ENCODE results near the gene ZBTB39. TPM values are rescaled to one million over a fixed set of nuclear protein-coding genes. Genes with fewer than 3 reads are reported as not detected.
"Not testable (repeated sequence)": the region's sequence is repeated elsewhere in the genome, so short reads cannot be mapped to it uniquely, and the experiment has no call there.

Gene ZBTB39
- total RNA-seq, 1 donor from 2014 or later: 6.4 TPM

- peak; percentile 79 for DNase-seq (ENCODE audit: extremely low spot score, unreplicated experiment)
- Mint-ChIP-seq H3K9me3 (ENCODE audit: unreplicated experiment) (no peaks in the 10 kb centered on the region), H3K4me1 (ENCODE audit: unreplicated experiment) (peaks cover 2% of the 10 kb centered on the region), H3K27me3 (ENCODE audit: unreplicated experiment) (peaks cover 22% of the 10 kb centered on the region), H3K27ac (ENCODE audit: unreplicated experiment) (no peak overlapping the region), H3K4me3 (ENCODE audit: unreplicated experiment) (no peak overlapping the region), H3K36me3 (ENCODE audit: unreplicated experiment) (no peaks in the 10 kb centered on the region)
- TF ChIP-seq CTCF (IDR thresholded peaks at IDR 0.05): no peak
These were observed 23.0 kb downstream of the ZBTB39 start for GRCh38 chr12:56983386-56983785.

GRCh38 chr12:56982578-56983236 lies 23.6 kb downstream of the ZBTB39 start:
- H3K27ac Mint-ChIP-seq (ENCODE audit: unreplicated experiment); H3K4me1 Mint-ChIP-seq (ENCODE audit: unreplicated experiment); H3K4me3 Mint-ChIP-seq (ENCODE audit: unreplicated experiment); H3K36me3 Mint-ChIP-seq (ENCODE audit: unreplicated experiment); H3K9me3 Mint-ChIP-seq (ENCODE audit: unreplicated experiment): not testable (repeated sequence)
- peaks cover 18% of the 10 kb centered on the region for H3K27me3 Mint-ChIP-seq (ENCODE audit: unreplicated experiment)
- DNase-seq (ENCODE audit: extremely low spot score, unreplicated experiment): peak; percentile 48

- Mint-ChIP-seq H3K4me3 (ENCODE audit: unreplicated experiment) (no peak overlapping the region), H3K4me1 (ENCODE audit: unreplicated experiment) (no peaks in the 10 kb centered on the region), H3K27me3 (ENCODE audit: unreplicated experiment) (peaks cover 18% of the 10 kb centered on the region), H3K27ac (ENCODE audit: unreplicated experiment) (no peak overlapping the region), H3K36me3 (ENCODE audit: unreplicated experiment) (no peaks in the 10 kb centered on the region), H3K9me3 (ENCODE audit: unreplicated experiment) (no peaks in the 10 kb centered on the region)
- TF ChIP-seq CTCF (IDR thresholded peaks at IDR 0.05): no peak
- peak; percentile 78 for DNase-seq (ENCODE audit: extremely low spot score, unreplicated experiment)
These were observed 25.3 kb downstream of the ZBTB39 start for GRCh38 chr12:56980941-56981530.

GRCh38 chr12:56980268-56980667 lies 26.1 kb downstream of the ZBTB39 start:
- Mint-ChIP-seq H3K4me1 (ENCODE audit: unreplicated experiment) (no peaks in the 10 kb centered on the region), H3K4me3 (ENCODE audit: unreplicated experiment) (no peak overlapping the region), H3K36me3 (ENCODE audit: unreplicated experiment) (no peaks in the 10 kb centered on the region), H3K27ac (ENCODE audit: unreplicated experiment) (no peak overlapping the region), H3K9me3 (ENCODE audit: unreplicated experiment) (no peaks in the 10 kb centered on the region), H3K27me3 (ENCODE audit: unreplicated experiment) (peaks cover 16% of the 10 kb centered on the region)
- DNase-seq (ENCODE audit: extremely low spot score, unreplicated experiment): no peak
- TF ChIP-seq CTCF (IDR thresholded peaks at IDR 0.05): no peak

GRCh38 chr12:56979628-56980027 lies 26.7 kb downstream of the ZBTB39 start:
- peak; percentile 46 for DNase-seq (ENCODE audit: extremely low spot score, unreplicated experiment)
- no peak overlapping the region for H3K27ac Mint-ChIP-seq (ENCODE audit: unreplicated experiment)
- H3K4me3 Mint-ChIP-seq (ENCODE audit: unreplicated experiment): no peak overlapping the region
- H3K36me3 Mint-ChIP-seq (ENCODE audit: unreplicated experiment): no peaks in the 10 kb centered on the region
- H3K9me3 Mint-ChIP-seq (ENCODE audit: unreplicated experiment): no peaks in the 10 kb centered on the region
- no peak for TF ChIP-seq CTCF (IDR thresholded peaks at IDR 0.05)
- peaks cover 18% of the 10 kb centered on the region for H3K27me3 Mint-ChIP-seq (ENCODE audit: unreplicated experiment)
- no peaks in the 10 kb centered on the region for H3K4me1 Mint-ChIP-seq (ENCODE audit: unreplicated experiment)
